Kasumi-1 (cell line): ENCODE measurements around the gene EIPR1.

Experiments used
- DNase-seq, 2 experiments: peaks; one replicate each; lab custom pipeline; 2025; lab: John Stamatoyannopoulos, UW

Gene EIPR1

GRCh38 chr2:3246928-3247714 lies 130.5 kb downstream of the EIPR1 start:
- DNase-seq: no peak

DNA sequence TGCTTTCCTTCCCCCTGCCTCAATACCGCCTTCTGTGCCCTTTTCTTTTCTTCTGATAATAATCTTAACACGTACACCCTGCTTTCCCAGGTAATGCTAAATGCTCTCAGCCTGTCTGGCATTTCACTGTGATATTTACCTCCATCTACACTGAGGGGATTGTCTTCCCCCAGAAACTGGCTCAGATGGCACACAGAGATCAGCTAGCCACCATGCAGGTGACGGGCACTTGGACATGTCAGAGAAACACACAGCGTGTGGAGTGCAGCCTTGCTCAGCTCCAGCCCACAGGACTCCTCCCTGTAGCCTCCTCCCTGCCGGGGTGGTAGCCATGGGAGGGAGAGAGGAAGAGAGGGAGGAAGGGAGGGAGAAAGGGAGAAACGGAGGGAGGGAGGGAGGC lies 131.2 kb downstream of the EIPR1 start:
- no peak for DNase-seq

DNA sequence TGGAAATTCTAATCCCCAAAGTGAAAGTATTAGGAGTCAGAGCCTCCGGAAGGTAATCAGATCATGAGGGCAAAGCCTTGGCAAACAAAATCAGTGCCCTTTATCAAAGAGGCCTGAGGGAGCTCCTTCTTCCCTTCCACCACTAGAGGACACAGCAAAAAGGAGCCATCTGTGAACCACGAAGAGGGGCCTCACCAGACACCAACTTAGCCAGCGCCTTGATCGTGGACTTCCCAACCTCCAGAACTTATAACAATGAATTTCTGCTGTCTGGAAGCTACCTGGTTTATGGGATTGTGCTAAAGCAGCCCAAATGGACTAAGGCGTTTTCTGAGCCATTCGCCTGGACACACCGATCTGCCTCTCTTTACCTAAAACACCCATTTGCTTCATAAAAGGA lies 133.1 kb downstream of the EIPR1 start:
- DNase-seq: no peak

DNA sequence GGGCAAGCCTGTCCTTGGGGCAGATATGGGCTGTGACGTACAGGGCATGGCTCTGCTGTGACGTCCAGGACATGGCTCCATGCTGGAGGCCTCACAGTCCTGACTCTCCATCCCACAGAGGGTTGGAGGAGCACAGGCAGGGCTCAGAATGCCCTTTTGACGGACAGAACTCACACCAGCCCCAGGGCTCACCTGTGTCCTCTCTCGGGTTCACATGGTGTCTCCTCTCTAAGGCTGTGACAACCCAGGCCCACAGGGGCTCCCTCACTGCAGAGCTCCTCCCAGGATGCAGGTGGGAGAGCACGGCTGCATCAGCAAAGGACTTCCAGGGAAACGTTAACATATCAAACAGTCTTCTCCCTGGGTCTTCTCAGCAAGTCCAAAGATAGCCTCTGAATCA lies 133.8 kb downstream of the EIPR1 start:
- DNase-seq: no peak

DNA sequence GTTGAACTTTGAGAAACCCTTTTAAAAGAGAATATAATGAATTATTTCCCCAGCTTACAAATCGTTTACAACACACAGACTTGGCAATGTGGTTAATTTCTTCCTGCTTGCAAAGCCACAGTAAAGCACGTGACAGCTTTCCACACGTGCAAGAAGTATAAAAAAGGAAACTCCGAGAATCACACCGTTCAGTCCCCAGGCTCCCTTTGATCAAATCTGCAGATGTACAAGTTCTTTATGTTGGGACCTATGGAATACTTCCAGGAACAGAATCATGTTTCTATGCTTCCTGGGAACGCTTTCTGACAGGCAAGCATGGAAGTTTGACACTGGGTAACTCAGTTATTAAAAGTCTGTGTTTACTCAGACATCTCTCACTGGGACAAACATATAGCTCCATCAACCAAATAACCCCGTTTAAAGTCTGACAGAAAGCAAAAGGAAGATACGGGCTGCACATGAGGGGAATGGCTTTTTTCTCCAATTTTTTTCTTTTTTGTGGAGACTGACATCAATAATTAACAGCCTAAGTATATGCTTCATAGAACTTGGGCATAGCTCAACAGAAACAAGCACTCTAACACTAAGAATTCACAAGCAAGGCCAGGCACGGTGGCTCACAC lies 134.8 kb downstream of the EIPR1 start:
- peak; percentile 75 to 83 for DNase-seq

DNA sequence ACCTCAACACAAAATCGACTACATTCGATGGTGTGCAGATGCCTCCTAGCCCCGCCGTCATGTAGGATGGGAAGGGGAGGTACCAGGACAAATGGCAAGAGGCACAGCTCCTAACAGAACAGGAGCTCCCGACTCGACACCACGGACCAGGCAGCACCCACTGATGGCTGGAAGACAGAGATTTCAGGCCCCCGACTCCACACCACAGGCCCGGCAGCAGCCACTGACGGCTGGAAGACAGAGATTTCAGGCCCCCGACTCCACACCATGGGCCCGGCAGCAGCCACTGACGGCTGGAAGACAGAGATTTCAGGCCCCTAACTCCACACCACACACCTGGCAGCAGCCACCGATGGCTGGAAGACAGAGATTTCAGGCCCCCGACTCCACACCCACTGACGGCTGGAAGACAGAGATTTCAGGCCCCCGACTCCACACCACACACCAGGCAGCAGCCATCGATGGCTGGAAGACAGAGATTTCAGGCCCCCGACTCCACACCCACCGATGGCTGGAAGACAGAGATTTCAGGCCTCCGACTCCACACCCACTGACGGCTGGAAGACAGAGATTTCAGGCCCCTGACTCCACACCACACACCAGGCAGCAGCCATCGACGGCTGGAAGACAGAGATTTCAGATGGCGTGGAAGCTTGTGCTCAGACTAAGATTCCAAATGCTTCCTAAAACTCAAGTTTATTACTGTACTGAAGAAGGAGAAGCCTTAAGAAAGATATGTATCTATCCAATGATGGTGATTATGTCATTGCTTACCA lies 135.5 kb downstream of the EIPR1 start:
- no peak for DNase-seq

GRCh38 chr2:3238951-3239841 lies 138.4 kb downstream of the EIPR1 start:
- no peak for DNase-seq

GRCh38 chr2:3236300-3237045 lies 141.1 kb downstream of the EIPR1 start:
- no peak for DNase-seq

DNA sequence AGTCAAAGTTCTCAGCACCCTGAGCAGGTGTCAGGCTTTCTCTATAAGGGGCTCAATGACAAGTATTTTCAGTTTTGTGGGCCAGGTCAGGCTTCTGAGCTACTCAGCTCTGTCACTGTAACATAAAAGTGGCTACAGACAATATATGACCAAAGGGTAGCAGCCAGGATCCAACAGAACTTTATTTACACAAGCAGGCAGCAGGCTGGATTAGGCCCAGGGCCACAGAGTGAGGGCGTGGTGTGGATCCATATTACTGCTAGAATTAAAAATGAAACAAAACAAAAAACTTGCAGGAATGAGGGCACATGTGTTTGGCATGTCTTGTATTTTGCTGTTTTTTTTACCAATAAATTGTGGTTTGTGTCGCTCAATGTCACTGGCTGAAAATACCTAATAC lies 143.7 kb downstream of the EIPR1 start:
- no peak for DNase-seq

DNA sequence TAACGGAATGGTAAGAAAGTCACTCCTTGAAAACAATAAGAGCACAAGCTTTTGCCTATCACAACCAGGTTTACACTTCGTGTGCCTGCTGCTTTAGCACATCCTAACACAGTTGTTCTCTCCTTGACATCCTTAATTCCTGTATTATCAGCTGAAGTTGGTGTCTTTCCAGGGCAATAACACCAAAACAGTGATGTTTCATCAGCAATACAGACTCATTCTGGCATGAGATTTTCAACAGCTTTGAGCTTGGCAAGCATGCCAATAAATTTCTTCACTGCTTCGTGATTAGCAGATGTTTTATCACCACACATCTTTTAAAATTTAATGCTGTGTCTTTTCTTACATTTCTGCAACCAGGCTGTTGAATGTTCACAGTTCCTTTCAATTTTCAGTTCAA lies 148.4 kb downstream of the EIPR1 start:
- DNase-seq: no peak

GRCh38 chr2:3224681-3225080 lies 152.9 kb downstream of the EIPR1 start:
- DNase-seq: no peak

GRCh38 chr2:3223080-3223923 lies 154.3 kb downstream of the EIPR1 start:
- peak; percentile 72 to 74 for DNase-seq

GRCh38 chr2:3222636-3223035 lies 155.0 kb downstream of the EIPR1 start:
- peak; percentile 38 to 55 for DNase-seq

- no peak for DNase-seq
These were observed 158.1 kb downstream of the EIPR1 start for GRCh38 chr2:3219536-3219935.

- no peak for DNase-seq
These were observed 160.0 kb downstream of the EIPR1 start for GRCh38 chr2:3217646-3218045.

DNA sequence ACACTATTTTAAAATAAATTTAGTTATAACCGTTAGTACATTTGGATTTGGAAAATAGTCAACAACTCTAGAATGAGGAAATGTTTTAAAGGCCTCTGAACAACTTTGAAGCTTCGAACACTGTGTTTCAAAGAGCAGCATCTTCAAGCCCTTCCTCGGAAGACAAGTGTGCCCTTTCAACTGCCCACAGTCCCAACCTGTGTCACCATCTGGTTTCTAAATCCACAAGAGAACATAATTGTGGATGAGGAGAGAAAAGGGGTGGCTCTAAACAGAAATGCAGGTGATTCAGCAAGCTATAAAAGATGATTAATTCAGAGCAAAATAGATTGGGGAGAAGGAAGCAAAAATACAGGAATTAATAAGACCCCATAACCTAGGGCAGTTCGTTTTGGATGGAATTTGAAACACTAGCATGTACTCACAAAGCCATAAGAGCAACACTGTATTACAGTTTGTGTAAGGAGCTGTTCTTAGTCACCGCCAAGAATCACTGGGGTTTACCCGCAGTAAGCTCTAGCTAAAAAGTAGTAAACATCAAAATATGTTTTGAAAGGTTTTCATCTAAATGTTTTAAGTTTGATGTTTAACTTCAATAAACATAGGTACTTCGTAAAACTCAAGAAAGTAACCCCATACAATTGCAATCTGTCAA lies 160.7 kb downstream of the EIPR1 start:
- no peak for DNase-seq

- no peak for DNase-seq
These were observed 162.7 kb downstream of the EIPR1 start for GRCh38 chr2:3214806-3215404.

DNA sequence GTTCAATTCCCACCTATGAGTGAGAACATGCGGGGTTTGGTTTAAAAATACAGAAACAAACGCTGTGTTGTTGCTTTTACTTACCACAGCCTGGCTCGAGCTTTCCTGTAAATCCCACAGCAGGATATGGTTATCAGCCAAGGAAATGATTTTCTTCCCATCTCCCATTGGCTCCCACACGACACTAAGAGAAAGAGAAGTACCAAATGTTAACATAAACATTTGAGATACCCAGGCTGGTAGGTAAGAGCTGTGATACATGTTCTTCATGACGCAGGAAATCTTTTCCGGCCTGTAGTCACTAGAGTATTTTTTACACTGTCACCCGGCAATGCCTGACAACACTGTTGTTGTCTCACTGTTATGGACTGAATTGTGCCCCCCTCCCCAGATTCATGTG lies 163.6 kb downstream of the EIPR1 start:
- DNase-seq: no peak

- no peak for DNase-seq
These were observed 164.6 kb downstream of the EIPR1 start for GRCh38 chr2:3212984-3213383.

GRCh38 chr2:3212061-3212362 lies 165.6 kb downstream of the EIPR1 start:
- no peak for DNase-seq
